Endothelial cell of umbilical vein (primary cell): Measurements from ENCODE around the gene SRCIN1. TPM values are rescaled to one million over a fixed set of nuclear protein-coding genes. Genes with fewer than 3 reads are reported as not detected.

Experiments used
- BruUV-seq: library from RNA; stranded (reverse); fragments of 400-500 nt; replicated peaks from 2 replicates; lab custom pipeline; 2021; lab: Mats Ljungman, UMichigan
- CTCF ChIA-PET: fragments of 300-600, 350-600 bp; sonication (Branson Sonifier 250); formaldehyde crosslinking; loops from one replicate; lab custom pipeline; 2021; ENCODE audit warnings: antibody characterized with exemption, inconsistent platforms; lab: Charles Lee
- POLR2A ChIA-PET: fragments of 300-600, 350-600 bp; sonication (Branson Sonifier 250); formaldehyde crosslinking; loops from one replicate; lab custom pipeline; 2021; ENCODE audit warnings: antibody characterized with exemption, inconsistent platforms; lab: Charles Lee
- DNase-seq: peaks from one replicate; pipeline ENCODE4 v3.0.0-alpha.2; 2011; ENCODE audit warnings: low read depth, low spot score
- FAIRE-seq: peaks from 2 replicates; lab custom pipeline; 2011; peaks lifted over from hg19 to GRCh38; lab: Jason Lieb, UNC
- H2AFZ ChIP-seq: 2 replicates; pipeline ENCODE4 v1.6.0; 2012; ENCODE audit warnings: low read depth, low read length, control low read depth, inconsistent platforms
- H3K27ac ChIP-seq: 2 replicates; pipeline ENCODE4 v1.5.1; 2011; ENCODE audit warnings: low read depth, mild to moderate bottlenecking, control low read depth, low read length, moderate library complexity; ENCODE audit not compliant: insufficient read depth
- H3K27me3 ChIP-seq, 2 experiments: 2 replicates each; pipeline versions ENCODE4 v1.6.0 to v1.6.1; 2011; ENCODE audit warnings: low read length in 2 of 2, mixed read lengths in 1 of 2; ENCODE audit not compliant: control insufficient read depth in 2 of 2, insufficient read depth in 2 of 2
- H3K36me3 ChIP-seq, 2 experiments: 2 replicates in 1 of 2; 3 replicates in 1 of 2; pipeline ENCODE4 v1.5.1; 2011; ENCODE audit warnings: low read length in 2 of 2, mild to moderate bottlenecking in 1 of 2, moderate library complexity in 1 of 2; ENCODE audit not compliant: control insufficient read depth in 2 of 2, insufficient read depth in 2 of 2; ENCODE audit errors: extremely low read depth in 1 of 2
- H3K4me1 ChIP-seq: 3 replicates; pipeline ENCODE4 v1.5.1; 2011; ENCODE audit warnings: mild to moderate bottlenecking, low read length; ENCODE audit not compliant: control insufficient read depth, insufficient read depth; ENCODE audit errors: extremely low read depth
- H3K4me2 ChIP-seq: 2 replicates; pipeline ENCODE4 v1.6.1; 2011; ENCODE audit warnings: low read length, control low read depth, mixed read lengths; ENCODE audit not compliant: insufficient read depth
- H3K4me3 ChIP-seq, 3 experiments: fragments of 200-600 bp in 1 of 3; sonication (generic), shearing (Covaris generic) in 1 of 3; replicated peaks in 1 of 3; 2 replicates each; pipeline ENCODE4 v1.5.1; 2011 to 2016; ENCODE audit warnings: control low read depth in 3 of 3, low read length in 3 of 3, mild to moderate bottlenecking in 2 of 3, inconsistent platforms in 1 of 3, low read depth in 1 of 3, moderate library complexity in 1 of 3; ENCODE audit not compliant: insufficient read depth in 1 of 3
- H3K79me2 ChIP-seq: 2 replicates; pipeline ENCODE4 v1.6.0; 2012; ENCODE audit warnings: low read length, inconsistent platforms; ENCODE audit not compliant: control insufficient read depth, insufficient read depth
- H3K9ac ChIP-seq: replicated peaks from 2 replicates; pipeline ENCODE3; 2011; ENCODE audit warnings: low read length, control low read depth; ENCODE audit not compliant: insufficient read depth; ENCODE audit errors: extremely low read depth
- H3K9me1 ChIP-seq: replicated peaks from 3 replicates; pipeline ENCODE4 v1.6.0; 2011; ENCODE audit warnings: mild to moderate bottlenecking, low read length; ENCODE audit not compliant: control insufficient read depth, insufficient read depth; ENCODE audit errors: extremely low read depth
- H3K9me3 ChIP-seq: replicated peaks from 2 replicates; pipeline ENCODE4 v1.5.1; 2012; ENCODE audit warnings: low read length, inconsistent platforms; ENCODE audit not compliant: control insufficient read depth, insufficient read depth
- H4K20me1 ChIP-seq: replicated peaks from 2 replicates; pipeline ENCODE3; 2011; ENCODE audit warnings: mild to moderate bottlenecking, low read length; ENCODE audit not compliant: control insufficient read depth, insufficient read depth; ENCODE audit errors: extremely low read depth
- EZH2 ChIP-seq: IDR thresholded peaks from 2 replicates; pipeline ENCODE4 v1.6.1; 2012; ENCODE audit warnings: borderline replicate concordance, low read depth, mild to moderate bottlenecking, moderate library complexity, low read length, inconsistent platforms; ENCODE audit not compliant: severe bottlenecking
- FOS ChIP-seq: IDR thresholded peaks from 2 replicates; pipeline ENCODE4 v1.6.1; 2011; ENCODE audit warnings: mild to moderate bottlenecking, low read length, moderate library complexity, borderline replicate concordance; ENCODE audit not compliant: insufficient read depth
- GATA2 ChIP-seq: IDR thresholded peaks from 2 replicates; pipeline ENCODE4 v1.7.0; 2011; ENCODE audit warnings: low read depth, mild to moderate bottlenecking, moderate library complexity, mixed read lengths, low read length; ENCODE audit not compliant: insufficient read length, insufficient read depth
- JUN ChIP-seq: IDR thresholded peaks from 2 replicates; pipeline ENCODE4 v1.6.1; 2011; ENCODE audit warnings: borderline replicate concordance, low read depth; ENCODE audit not compliant: insufficient read length, insufficient read depth
- MYC ChIP-seq: IDR thresholded peaks from one replicate; pipeline ENCODE4 v1.6.1; 2011; ENCODE audit warnings: mild to moderate bottlenecking, low read depth, low read length
- POLR2A ChIP-seq: IDR thresholded peaks from 2 replicates; pipeline ENCODE4 v1.6.1; 2012; ENCODE audit warnings: low read depth, mild to moderate bottlenecking, control low read depth, low read length
- POLR2AphosphoS5 ChIP-seq: IDR thresholded peaks from 2 replicates; pipeline ENCODE4 v1.6.1; 2012; ENCODE audit warnings: low read depth, mild to moderate bottlenecking, control low read depth, low read length, moderate library complexity; ENCODE audit not compliant: insufficient read depth
- dilution Hi-C: fragments of 300-500 bp; cut with MboI; formaldehyde crosslinking; loops from one replicate; pipeline ENCODE4 v1.15.0; 2019; ENCODE audit warnings: low sequenced_read_pairs; ENCODE audit not compliant: extremely low pct_ligation_motif_present
- intact Hi-C: fragments of 100-400 bp; cut with micrococcal nuclease; formaldehyde crosslinking; loops from one replicate; pipeline ENCODE4 v1.10.0; 2022
- polyA plus RNA-seq, 4 experiments: library from polyadenylated mRNA; depleted of rRNA in 3 of 4; stranded (reverse) in 3 of 4; unstranded in 1 of 4; fragments of >200 nt; gene quantifications; 2 replicates each; pipeline versions ENCODE4 v1.2.1 to v1.2.3, GENCODE V29; 2011 to 2012; ENCODE audit warnings: missing spikeins in 1 of 4
- total RNA-seq: library from RNA; stranded (reverse); gene quantifications from 2 replicates; pipeline ENCODE4 v1.2.3, GENCODE V29; 2021
- TF ChIP-seq, protein P1 (sequence below): IDR thresholded peaks from 2 replicates; pipeline ENCODE4 v1.6.1; 2011; ENCODE audit not compliant: insufficient read depth, insufficient read length
- TF ChIP-seq, protein P2 (sequence below), 2 donors: IDR thresholded peaks; 1 replicate in 1 of 2; 2 replicates in 1 of 2; pipeline ENCODE4 v1.5.1; 2011; ENCODE audit warnings: low read length in 2 of 2, mild to moderate bottlenecking in 2 of 2, moderate library complexity in 2 of 2, control low read depth in 1 of 2, inconsistent platforms in 1 of 2, low read depth in 1 of 2; ENCODE audit not compliant: insufficient read depth in 1 of 2; ENCODE audit errors: extremely low read depth in 1 of 2

SRCIN1 gene
- total and polyA plus RNA-seq, 2 donors (not counting 3 experiments of a cell fraction or from before 2014, with no cell fraction given), result 0.15 to 0.35 TPM

DNA sequence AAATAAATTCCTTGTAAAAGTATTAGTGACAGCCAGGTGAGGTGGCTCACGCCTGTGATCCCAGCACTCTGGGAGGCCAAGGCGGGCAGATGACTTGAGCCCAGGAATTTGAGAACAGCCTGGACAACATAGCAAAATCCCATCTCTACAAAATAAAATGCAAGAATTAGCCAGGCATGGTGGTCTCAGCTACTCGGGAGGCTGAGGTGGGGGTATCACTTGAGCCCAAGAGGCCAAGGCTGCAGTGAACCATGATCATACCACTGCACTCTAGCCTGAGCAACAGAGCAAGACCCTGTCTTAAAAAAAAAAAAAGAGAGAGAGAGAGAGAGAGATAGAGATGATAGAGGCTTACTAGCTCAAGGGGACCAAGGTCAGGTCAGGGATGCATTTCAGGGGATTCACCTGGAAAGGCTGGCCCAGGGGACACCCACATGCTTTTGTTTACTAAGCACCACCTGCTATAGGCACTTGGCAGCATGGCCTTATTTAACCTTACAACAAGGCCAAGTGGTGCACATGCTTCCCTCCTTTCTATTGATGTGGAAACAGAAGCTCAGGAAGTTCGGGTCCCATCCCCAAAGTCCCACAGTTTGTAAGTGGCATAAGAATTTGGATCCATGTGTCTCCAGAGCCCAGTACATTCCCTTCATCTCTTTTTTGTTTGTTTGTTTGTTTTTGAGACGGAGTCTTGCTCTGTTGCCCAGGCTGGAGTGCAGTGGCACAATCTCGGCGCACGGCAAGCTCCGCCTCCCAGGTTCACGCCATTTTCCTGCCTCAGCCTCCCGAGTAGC lies 12.4 kb upstream of the SRCIN1 start:
- ChIA-PET POLR2A (no interaction called here), CTCF (interaction anchor here (1.1 to 2.6 kb wide), 4 partner anchors 13 to 60 kb away, joined by 3 to 6 read pairs (median 4); partner anchors contain the start of gene SRCIN1)
- Histone ChIP-seq H3K9ac (no peak overlapping the region), H3K36me3 (no peaks in the 10 kb centered on the region), H3K9me1 (no peaks in the 10 kb centered on the region), H4K20me1 (no peaks in the 10 kb centered on the region), H3K4me2 (no peak overlapping the region), H3K4me3 (no peak overlapping the region), H3K79me2 (no peaks in the 10 kb centered on the region), H3K9me3 (no peaks in the 10 kb centered on the region), H2AFZ (no peak overlapping the region), H3K27ac (no peak overlapping the region), H3K27me3 (peaks cover 3 to 11% of the 10 kb centered on the region in 2 experiments), H3K4me1 (no peaks in the 10 kb centered on the region)
- FAIRE-seq (no peak), DNase-seq (no peak)
- BruUV-seq, result no TSS peak
- dilution Hi-C loops (no loop called here), intact Hi-C loops (no loop called here)
- TF ChIP-seq MYC (no peak), POLR2AphosphoS5 (no peak), GATA2 (no peak), EZH2 (no peak)

DNA sequence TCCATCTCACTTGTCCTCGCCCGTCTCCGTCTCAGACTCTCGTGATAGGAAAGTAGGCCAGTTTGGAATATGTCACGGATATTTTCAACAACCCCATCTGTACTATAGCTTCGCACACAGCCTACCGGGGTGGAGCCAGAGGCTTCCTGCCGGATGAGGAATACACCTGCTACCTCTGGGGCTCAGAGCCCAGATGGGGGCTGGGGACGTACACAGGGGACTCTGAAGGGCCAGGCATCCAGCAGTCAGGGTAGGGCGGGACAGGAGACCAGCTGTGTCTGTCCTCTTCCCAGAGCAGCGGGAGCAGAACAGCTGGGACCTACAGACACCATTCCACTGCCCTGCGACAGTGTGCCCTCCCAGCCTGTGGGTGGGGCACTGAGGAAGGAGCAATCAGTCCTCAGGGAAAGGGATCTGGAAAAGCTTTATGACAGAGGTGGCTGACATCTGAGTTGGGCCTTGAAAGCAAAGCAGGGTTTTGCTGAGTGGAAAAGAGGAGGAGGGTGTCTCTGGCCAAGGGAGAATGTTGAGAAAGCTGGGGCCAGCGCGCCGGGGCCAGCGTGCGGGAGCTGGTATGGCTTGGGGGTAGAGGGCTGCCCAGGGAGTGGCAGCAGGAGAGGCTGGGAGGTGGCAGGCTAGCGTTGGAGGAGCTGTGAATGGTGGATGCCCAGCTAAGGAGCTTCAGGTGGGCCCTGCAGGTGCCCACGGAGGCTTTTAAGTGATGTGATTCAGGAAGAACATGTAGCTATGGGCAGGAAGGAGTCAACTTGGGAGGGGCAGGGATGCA lies 11.5 kb upstream of the SRCIN1 start:
- FAIRE-seq (no peak), DNase-seq (no peak)
- no peak overlapping the region for H3K9ac ChIP-seq
- no peak overlapping the region for H3K4me2 ChIP-seq
- no peaks in the 10 kb centered on the region for H3K36me3 ChIP-seq
- no peaks in the 10 kb centered on the region for H3K9me3 ChIP-seq
- H3K27me3 ChIP-seq, result peaks cover 5 to 11% of the 10 kb centered on the region in 2 experiments
- H4K20me1 ChIP-seq, result no peaks in the 10 kb centered on the region
- dilution Hi-C loops (no loop called here), intact Hi-C loops (no loop called here)
- no peak overlapping the region for H2AFZ ChIP-seq
- ChIA-PET POLR2A (no interaction called here), CTCF (interaction anchor here (1.1 to 2.6 kb wide), 4 partner anchors 12 to 59 kb away, joined by 3 to 6 read pairs (median 4); partner anchors contain the start of gene SRCIN1)
- H3K9me1 ChIP-seq, result no peaks in the 10 kb centered on the region
- no TSS peak for BruUV-seq
- H3K4me3 ChIP-seq, result no peak overlapping the region
- no peak overlapping the region for H3K27ac ChIP-seq
- TF ChIP-seq, protein P1, sequence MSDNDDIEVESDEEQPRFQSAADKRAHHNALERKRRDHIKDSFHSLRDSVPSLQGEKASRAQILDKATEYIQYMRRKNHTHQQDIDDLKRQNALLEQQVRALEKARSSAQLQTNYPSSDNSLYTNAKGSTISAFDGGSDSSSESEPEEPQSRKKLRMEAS, result no peak
- TF ChIP-seq GATA2, result no peak
- no peak for TF ChIP-seq JUN
- TF ChIP-seq EZH2, result no peak
- TF ChIP-seq POLR2A, result no peak
- no peak for TF ChIP-seq MYC
- no peak for TF ChIP-seq FOS
- TF ChIP-seq, protein P2, sequence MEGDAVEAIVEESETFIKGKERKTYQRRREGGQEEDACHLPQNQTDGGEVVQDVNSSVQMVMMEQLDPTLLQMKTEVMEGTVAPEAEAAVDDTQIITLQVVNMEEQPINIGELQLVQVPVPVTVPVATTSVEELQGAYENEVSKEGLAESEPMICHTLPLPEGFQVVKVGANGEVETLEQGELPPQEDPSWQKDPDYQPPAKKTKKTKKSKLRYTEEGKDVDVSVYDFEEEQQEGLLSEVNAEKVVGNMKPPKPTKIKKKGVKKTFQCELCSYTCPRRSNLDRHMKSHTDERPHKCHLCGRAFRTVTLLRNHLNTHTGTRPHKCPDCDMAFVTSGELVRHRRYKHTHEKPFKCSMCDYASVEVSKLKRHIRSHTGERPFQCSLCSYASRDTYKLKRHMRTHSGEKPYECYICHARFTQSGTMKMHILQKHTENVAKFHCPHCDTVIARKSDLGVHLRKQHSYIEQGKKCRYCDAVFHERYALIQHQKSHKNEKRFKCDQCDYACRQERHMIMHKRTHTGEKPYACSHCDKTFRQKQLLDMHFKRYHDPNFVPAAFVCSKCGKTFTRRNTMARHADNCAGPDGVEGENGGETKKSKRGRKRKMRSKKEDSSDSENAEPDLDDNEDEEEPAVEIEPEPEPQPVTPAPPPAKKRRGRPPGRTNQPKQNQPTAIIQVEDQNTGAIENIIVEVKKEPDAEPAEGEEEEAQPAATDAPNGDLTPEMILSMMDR (IDR thresholded peaks at IDR 0.05; ENCODE audit: extremely low read depth in 1 of 2, insufficient read depth in 1 of 2, low read depth in 1 of 2, low read length in 2 of 2), result no peak
- no peak for TF ChIP-seq POLR2AphosphoS5
- no peaks in the 10 kb centered on the region for H3K4me1 ChIP-seq
- no peaks in the 10 kb centered on the region for H3K79me2 ChIP-seq
